ENCODE measurements around the gene ZNF14.
"Not testable (repeated sequence)": the region's sequence is repeated elsewhere in the genome, so short reads cannot be mapped to it uniquely, and the experiment has no call there.

Gene ZNF14

GRCh38 chr19:19674315-19674714, 58.6 kb downstream of the ZNF14 start:
- H3K36me3 ChIP-seq (ENCODE audit: insufficient read depth, insufficient read length, low read length), result peaks cover 65% of the 10 kb centered on the region
- TF ChIP-seq YY1 (IDR thresholded peaks at IDR 0.05; ENCODE audit: insufficient read depth, insufficient read length), result no peak
- no peak for TF ChIP-seq ZNF274 (IDR thresholded peaks at IDR 0.05; ENCODE audit: low read depth, low read length)
- TF ChIP-seq SUZ12 (IDR thresholded peaks at IDR 0.05; ENCODE audit: extremely low read depth, insufficient read depth, insufficient read length), result no peak

GRCh38 chr19:19672816-19673215, 60.1 kb downstream of the ZNF14 start:
- no peak for DNase-seq (ENCODE audit: low read depth, low spot score)
- Histone ChIP-seq H3K9me3 (ENCODE audit: insufficient read depth, low read length) (peaks cover 19% of the 10 kb centered on the region; the same call in 1 of the 2 replicates), H3K36me3 (ENCODE audit: insufficient read depth, insufficient read length, low read length) (peaks cover 51% of the 10 kb centered on the region), H3K4me3 (ENCODE audit: insufficient read length, low read depth) (no peak overlapping the region), H3K27me3 (ENCODE audit: insufficient read depth, insufficient read length) (no peaks in the 10 kb centered on the region), H3K4me1 (ENCODE audit: insufficient read depth, insufficient read length) (peaks cover 2% of the 10 kb centered on the region), H3K9ac (ENCODE audit: insufficient read length, low read depth) (no peak overlapping the region)
- TF ChIP-seq YY1 (IDR thresholded peaks at IDR 0.05; ENCODE audit: insufficient read depth, insufficient read length) (no peak), SUZ12 (IDR thresholded peaks at IDR 0.05; ENCODE audit: extremely low read depth, insufficient read depth, insufficient read length) (no peak), ZNF274 (IDR thresholded peaks at IDR 0.05; ENCODE audit: low read depth, low read length) (no peak)

More at GRCh38 chr19:19674315-19674714, 58.6 kb downstream of the ZNF14 start:
- H3K27me3 ChIP-seq (ENCODE audit: insufficient read depth, insufficient read length), result no peaks in the 10 kb centered on the region
- no peaks in the 10 kb centered on the region for H3K4me1 ChIP-seq (ENCODE audit: insufficient read depth, insufficient read length)
- no peak for DNase-seq (ENCODE audit: low read depth, low spot score)
- peaks cover 34% of the 10 kb centered on the region for H3K9me3 ChIP-seq (ENCODE audit: insufficient read depth, low read length)
- no peak overlapping the region for H3K4me3 ChIP-seq (ENCODE audit: insufficient read length, low read depth)
- H3K9ac ChIP-seq (ENCODE audit: insufficient read length, low read depth), result no peak overlapping the region

- H3K9me3 ChIP-seq (ENCODE audit: insufficient read depth, low read length), result no peaks in the 10 kb centered on the region
- H3K36me3 ChIP-seq (ENCODE audit: insufficient read depth, insufficient read length, low read length), result peaks cover 25% of the 10 kb centered on the region
- peak overlapping the region; percentile 97 for H3K4me3 ChIP-seq (ENCODE audit: insufficient read length, low read depth)
- H3K4me1 ChIP-seq (ENCODE audit: insufficient read depth, insufficient read length), result peaks cover 2% of the 10 kb centered on the region
- peak; percentile 48 for DNase-seq (ENCODE audit: low read depth, low spot score)
- H3K27me3 ChIP-seq (ENCODE audit: insufficient read depth, insufficient read length), result no peaks in the 10 kb centered on the region
- TF ChIP-seq YY1 (IDR thresholded peaks at IDR 0.05; ENCODE audit: insufficient read depth, insufficient read length), result no peak
- no peak for TF ChIP-seq ZNF274 (IDR thresholded peaks at IDR 0.05; ENCODE audit: low read depth, low read length)
- TF ChIP-seq SUZ12 (IDR thresholded peaks at IDR 0.05; ENCODE audit: extremely low read depth, insufficient read depth, insufficient read length), result no peak
- peak overlapping the region; percentile 57 for H3K9ac ChIP-seq (ENCODE audit: insufficient read length, low read depth)
Measured at GRCh38 chr19:19670070-19670551, 62.8 kb downstream of the ZNF14 start.

GRCh38 chr19:19668230-19669012, 64.5 kb downstream of the ZNF14 start, which contains the start of gene ZNF101:
Gene ZNF101, plus strand, starts transcription at chr19:19668839. Its CDS starts 125 bp downstream, at chr19:19668964.
- peak; percentile 96 for DNase-seq (ENCODE audit: low read depth, low spot score)
- Histone ChIP-seq H3K27me3 (ENCODE audit: insufficient read depth, insufficient read length) (no peaks in the 10 kb centered on the region), H3K9ac (ENCODE audit: insufficient read length, low read depth) (peak within 1 kb of the TSS; percentile 98), H3K9me3 (ENCODE audit: insufficient read depth, low read length) (no peaks in the 10 kb centered on the region), H3K4me3 (ENCODE audit: insufficient read length, low read depth) (peak within 1 kb of the TSS; percentile 97), H3K36me3 (ENCODE audit: insufficient read depth, insufficient read length, low read length) (peaks cover 11% of the 10 kb centered on the region), H3K4me1 (ENCODE audit: insufficient read depth, insufficient read length) (peaks cover 2% of the 10 kb centered on the region)
- TF ChIP-seq YY1 (IDR thresholded peaks at IDR 0.05; ENCODE audit: insufficient read depth, insufficient read length) (no peak), SUZ12 (IDR thresholded peaks at IDR 0.05; ENCODE audit: extremely low read depth, insufficient read depth, insufficient read length) (no peak), ZNF274 (IDR thresholded peaks at IDR 0.05; ENCODE audit: low read depth, low read length) (no peak)

GRCh38 chr19:19665420-19665948, 67.4 kb downstream of the ZNF14 start:
- not testable (repeated sequence) for H3K4me1 ChIP-seq (ENCODE audit: insufficient read depth, insufficient read length); H3K9ac ChIP-seq (ENCODE audit: insufficient read length, low read depth)

GRCh38 chr19:19663256-19664120, 69.4 kb downstream of the ZNF14 start, which contains the start of gene ATP13A1:
Gene ATP13A1, minus strand, starts transcription at chr19:19663676. Its CDS starts 10 bp downstream, at chr19:19663666.
- peaks cover 14% of the 10 kb centered on the region for H3K4me1 ChIP-seq (ENCODE audit: insufficient read depth, insufficient read length)

More at GRCh38 chr19:19665420-19665948, 67.4 kb downstream of the ZNF14 start:
- DNase-seq (ENCODE audit: low read depth, low spot score); H3K27me3 ChIP-seq (ENCODE audit: insufficient read depth, insufficient read length); H3K4me3 ChIP-seq (ENCODE audit: insufficient read length, low read depth); H3K9me3 ChIP-seq (ENCODE audit: insufficient read depth, low read length): not testable (repeated sequence)
- peaks cover 15% of the 10 kb centered on the region for H3K36me3 ChIP-seq (ENCODE audit: insufficient read depth, insufficient read length, low read length)

More at GRCh38 chr19:19663256-19664120, 69.4 kb downstream of the ZNF14 start, which contains the start of gene ATP13A1:
- H3K4me3 ChIP-seq (ENCODE audit: insufficient read length, low read depth), result peak within 1 kb of the TSS; percentile 100
- no peaks in the 10 kb centered on the region for H3K9me3 ChIP-seq (ENCODE audit: insufficient read depth, low read length)
- peak; percentile 87 for DNase-seq (ENCODE audit: low read depth, low spot score)
- TF ChIP-seq YY1 (IDR thresholded peaks at IDR 0.05; ENCODE audit: insufficient read depth, insufficient read length) (peak; percentile 97), ZNF274 (IDR thresholded peaks at IDR 0.05; ENCODE audit: low read depth, low read length) (no peak)
- H3K27me3 ChIP-seq (ENCODE audit: insufficient read depth, insufficient read length), result no peaks in the 10 kb centered on the region
- peaks cover 31% of the 10 kb centered on the region for H3K36me3 ChIP-seq (ENCODE audit: insufficient read depth, insufficient read length, low read length)
- H3K9ac ChIP-seq (ENCODE audit: insufficient read length, low read depth), result peak within 1 kb of the TSS; percentile 100

Data from NT2/D1 (cell line).